ENCODE data around the gene TEC.

TEC gene

GRCh38 chr4:48114412-48114811 is 155.2 kb downstream of the TEC start:
- DNase-seq = no peak

- DNase-seq = peak; percentile 30
These were observed 157.5 kb downstream of the TEC start for GRCh38 chr4:48112017-48112667.

GRCh38 chr4:48110452-48110978 is 159.1 kb downstream of the TEC start:
- DNase-seq = no peak

- DNase-seq = no peak
These were observed 160.0 kb downstream of the TEC start for GRCh38 chr4:48109413-48110263.

- DNase-seq = no peak
These were observed 161.1 kb downstream of the TEC start for GRCh38 chr4:48108309-48109073.

DNA sequence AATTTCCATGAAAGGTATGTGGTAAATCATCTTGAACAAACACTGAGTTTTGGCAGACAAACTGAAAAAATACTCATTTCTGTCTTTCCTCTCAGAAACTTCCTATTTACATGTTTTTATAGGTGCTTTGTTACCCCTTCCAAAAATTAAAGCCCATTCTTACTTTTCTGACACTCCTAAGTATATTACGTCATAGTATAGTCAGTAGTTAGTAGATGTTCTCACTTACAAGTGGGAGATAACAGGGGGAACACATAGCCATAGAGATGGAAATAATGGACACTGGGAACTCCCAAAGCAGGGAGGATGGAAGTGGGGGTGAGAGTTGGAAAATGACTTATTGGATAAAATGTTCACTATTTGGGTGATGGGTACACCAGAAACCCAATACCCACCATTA is 164.4 kb downstream of the TEC start:
- no peak for DNase-seq

- DNase-seq = no peak
These were observed 166.0 kb downstream of the TEC start for GRCh38 chr4:48103483-48104139.

- no peak for DNase-seq
These were observed 167.3 kb downstream of the TEC start for GRCh38 chr4:48102303-48102702.

DNA sequence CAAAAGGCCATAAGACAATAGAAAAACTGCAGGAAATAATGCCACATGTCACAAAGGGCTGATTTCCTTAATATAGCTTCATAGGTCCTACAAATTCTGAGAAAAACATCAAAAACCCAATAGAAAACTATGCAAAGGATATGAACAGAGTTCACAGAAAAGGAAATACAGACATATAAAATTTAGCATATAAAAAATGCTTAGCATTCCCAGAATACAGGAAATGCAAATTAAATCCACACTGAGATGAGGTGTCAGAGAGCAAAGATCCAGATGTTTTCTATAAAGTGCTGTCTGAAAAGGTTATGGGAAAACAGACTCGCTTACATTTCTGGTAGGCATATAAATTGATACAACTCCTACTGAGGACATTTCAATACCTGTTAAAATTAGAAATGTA is 169.4 kb downstream of the TEC start:
- DNase-seq = no peak

DNA sequence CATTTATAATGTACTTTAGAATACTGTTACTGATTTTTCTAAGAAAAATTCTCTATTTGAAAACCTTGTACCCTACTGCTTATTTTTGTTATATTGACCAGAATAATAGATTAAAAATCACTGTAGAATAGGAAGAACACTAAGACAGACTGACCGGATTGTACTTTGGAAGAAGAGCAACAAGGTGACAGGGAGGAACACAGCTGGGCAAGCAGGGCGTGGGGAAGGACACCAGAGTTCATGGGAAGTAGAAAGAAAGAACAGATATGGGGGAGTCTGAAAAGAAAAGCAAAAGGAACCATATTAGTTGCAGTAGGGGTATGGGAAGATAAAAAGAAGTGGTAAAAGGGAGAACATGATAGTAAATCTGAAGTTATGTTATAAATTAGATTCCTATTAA is 174.2 kb downstream of the TEC start:
- no peak for DNase-seq

GRCh38 chr4:48093991-48094416 is 175.6 kb downstream of the TEC start:
- DNase-seq = no peak

- no peak for DNase-seq
These were observed 179.0 kb downstream of the TEC start for GRCh38 chr4:48090621-48091020.

- DNase-seq = no peak
These were observed 183.6 kb downstream of the TEC start for GRCh38 chr4:48085821-48086589.
